Measurements from ENCODE around the gene ELFN2. TPM values are rescaled to one million over a fixed set of nuclear protein-coding genes. Genes with fewer than 3 reads are reported as not detected.

The ELFN2 gene
- total RNA-seq, 6 experiments from 2014 or later, result 0.07 to 0.93 (median 0.49) TPM

DNA sequence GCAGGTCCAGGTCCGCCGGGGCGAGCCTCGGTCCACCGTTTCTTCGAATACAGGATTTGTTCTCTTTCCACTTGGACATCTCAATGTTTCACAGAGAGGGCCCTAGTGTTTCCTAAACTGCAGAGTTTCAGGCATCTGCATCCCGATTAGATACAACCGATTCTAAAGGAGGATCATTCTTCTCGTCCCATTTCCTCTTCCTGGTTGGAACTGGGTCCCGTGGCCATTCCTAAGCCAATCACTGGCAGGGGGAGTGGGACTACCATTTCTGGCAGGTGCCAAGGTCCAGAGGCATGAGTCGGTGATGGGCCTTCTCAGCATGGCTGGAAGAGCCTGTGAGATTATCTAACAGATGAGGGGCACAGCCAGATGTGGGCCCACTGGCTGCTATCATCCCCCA is 68.9 kb downstream of the ELFN2 start:
- Histone ChIP-seq H3K4me1 (no peaks in the 10 kb centered on the region), H3K27ac (no peak overlapping the region), H3K27me3 (no peaks in the 10 kb centered on the region), H3K36me3 (no peaks in the 10 kb centered on the region), H3K9me3 (no peaks in the 10 kb centered on the region), H3K4me3 (no peak overlapping the region)
- TF ChIP-seq, protein P1, sequence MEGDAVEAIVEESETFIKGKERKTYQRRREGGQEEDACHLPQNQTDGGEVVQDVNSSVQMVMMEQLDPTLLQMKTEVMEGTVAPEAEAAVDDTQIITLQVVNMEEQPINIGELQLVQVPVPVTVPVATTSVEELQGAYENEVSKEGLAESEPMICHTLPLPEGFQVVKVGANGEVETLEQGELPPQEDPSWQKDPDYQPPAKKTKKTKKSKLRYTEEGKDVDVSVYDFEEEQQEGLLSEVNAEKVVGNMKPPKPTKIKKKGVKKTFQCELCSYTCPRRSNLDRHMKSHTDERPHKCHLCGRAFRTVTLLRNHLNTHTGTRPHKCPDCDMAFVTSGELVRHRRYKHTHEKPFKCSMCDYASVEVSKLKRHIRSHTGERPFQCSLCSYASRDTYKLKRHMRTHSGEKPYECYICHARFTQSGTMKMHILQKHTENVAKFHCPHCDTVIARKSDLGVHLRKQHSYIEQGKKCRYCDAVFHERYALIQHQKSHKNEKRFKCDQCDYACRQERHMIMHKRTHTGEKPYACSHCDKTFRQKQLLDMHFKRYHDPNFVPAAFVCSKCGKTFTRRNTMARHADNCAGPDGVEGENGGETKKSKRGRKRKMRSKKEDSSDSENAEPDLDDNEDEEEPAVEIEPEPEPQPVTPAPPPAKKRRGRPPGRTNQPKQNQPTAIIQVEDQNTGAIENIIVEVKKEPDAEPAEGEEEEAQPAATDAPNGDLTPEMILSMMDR (IDR thresholded peaks at IDR 0.05), result no peak
- TF ChIP-seq POLR2A (IDR thresholded peaks at IDR 0.05), result no peak
- intact Hi-C loops (cut with DNase I), result no loop called here
- no peak for ATAC-seq
- WGBS (ENCODE audit: insufficient coverage, low coverage, low lambda C conversion rate, missing lambda C conversion rate), result 88% methylated on average over 9 of the region's 11 CpGs
- DNase-seq, result no peak

DNA sequence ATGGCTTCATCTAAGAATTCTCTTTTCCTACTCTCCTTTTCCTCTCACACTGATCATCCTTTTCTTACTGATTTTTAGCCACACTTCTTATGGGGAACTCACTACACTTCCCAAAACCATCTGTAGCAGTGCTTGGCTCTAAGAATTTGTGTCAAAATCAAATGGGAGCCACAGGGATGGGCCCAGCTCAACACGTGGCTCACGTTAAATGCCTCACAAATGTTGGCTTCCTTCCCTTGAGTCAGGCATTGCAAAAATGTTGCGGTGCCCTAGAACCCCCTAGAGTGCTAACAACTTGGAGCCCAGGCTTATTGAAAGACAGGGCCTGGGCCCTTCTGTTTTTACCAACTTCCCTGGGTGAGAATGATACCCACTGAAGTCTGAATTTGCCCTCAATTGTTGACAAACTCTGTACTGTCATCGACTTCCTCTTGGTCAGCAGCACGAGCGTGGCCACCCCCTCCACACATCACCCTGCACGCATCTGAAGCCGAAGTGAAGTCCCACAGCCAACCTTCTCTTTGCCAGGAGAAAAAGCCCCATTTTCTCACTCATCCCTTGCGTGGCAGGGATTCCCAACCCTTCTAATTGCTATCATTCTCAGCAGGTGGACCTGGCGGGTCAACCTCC is 69.7 kb downstream of the ELFN2 start:
- Histone ChIP-seq H3K4me3 (no peak overlapping the region), H3K27me3 (no peaks in the 10 kb centered on the region), H3K9me3 (no peaks in the 10 kb centered on the region), H3K36me3 (no peaks in the 10 kb centered on the region), H3K4me1 (no peaks in the 10 kb centered on the region), H3K27ac (no peak overlapping the region)
- DNase-seq, result no peak
- intact Hi-C loops (cut with DNase I), result no loop called here
- TF ChIP-seq, protein P1 (IDR thresholded peaks at IDR 0.05), result no peak
- no peak for TF ChIP-seq POLR2A (IDR thresholded peaks at IDR 0.05)
- WGBS (ENCODE audit: insufficient coverage, low coverage, low lambda C conversion rate, missing lambda C conversion rate), result 75% methylated on average over 10 of the region's 10 CpGs
- ATAC-seq, result no peak

DNA sequence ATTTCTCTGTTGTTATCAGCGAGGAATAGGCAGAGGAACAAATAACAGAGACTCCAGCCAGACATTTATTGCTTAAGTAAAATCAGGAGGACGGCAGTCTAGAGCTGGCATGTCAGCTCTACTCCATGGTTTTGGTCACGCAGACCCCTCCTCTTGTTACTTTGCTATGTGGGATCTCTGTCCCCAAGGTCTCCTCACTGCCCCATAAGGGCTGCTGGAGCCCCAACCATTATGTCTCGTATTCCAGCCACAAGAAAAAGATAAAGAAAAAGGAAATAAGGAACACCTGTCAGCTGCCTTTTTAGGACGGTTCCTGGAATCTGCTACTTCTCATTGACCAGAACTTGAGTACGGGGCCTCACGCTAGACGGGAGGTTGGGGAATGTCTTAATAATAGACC is 70.4 kb downstream of the ELFN2 start:
- no peak for ATAC-seq
- Histone ChIP-seq H3K9me3 (no peaks in the 10 kb centered on the region), H3K27ac (no peak overlapping the region), H3K36me3 (no peaks in the 10 kb centered on the region), H3K4me1 (no peaks in the 10 kb centered on the region), H3K4me3 (no peak overlapping the region), H3K27me3 (no peaks in the 10 kb centered on the region)
- DNase-seq, result no peak
- intact Hi-C loops (cut with DNase I), result no loop called here
- TF ChIP-seq, protein P1 (IDR thresholded peaks at IDR 0.05), result no peak
- no peak for TF ChIP-seq POLR2A (IDR thresholded peaks at IDR 0.05)
- WGBS (ENCODE audit: insufficient coverage, low coverage, low lambda C conversion rate, missing lambda C conversion rate), result 79% methylated on average over 8 of the region's 8 CpGs

DNA sequence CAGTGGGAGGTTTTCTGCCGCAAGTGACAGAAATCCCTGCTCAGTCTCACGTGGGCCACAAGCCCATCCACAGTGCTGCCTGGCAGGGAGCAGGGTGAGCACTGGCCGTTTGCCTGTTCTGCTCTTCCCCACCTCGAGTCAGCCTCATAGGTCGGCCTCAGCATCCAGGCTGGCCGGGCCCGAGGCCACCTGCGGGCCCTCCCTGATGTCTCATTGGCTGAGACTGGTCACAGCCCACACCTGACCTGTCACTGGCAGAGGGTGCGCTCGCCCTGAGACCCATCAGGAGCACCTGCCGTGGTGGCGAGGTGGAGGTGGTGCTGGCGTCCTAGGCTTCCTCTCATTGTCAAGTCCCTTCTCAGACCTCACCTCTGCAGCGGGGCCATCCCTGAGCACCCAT is 72.1 kb downstream of the ELFN2 start:
- Histone ChIP-seq H3K27ac (no peak overlapping the region), H3K4me1 (no peaks in the 10 kb centered on the region), H3K9me3 (no peaks in the 10 kb centered on the region), H3K36me3 (no peaks in the 10 kb centered on the region), H3K4me3 (no peak overlapping the region), H3K27me3 (no peaks in the 10 kb centered on the region)
- ATAC-seq (peak in 1 of 4 donors; percentile 5), DNase-seq (no peak)
- TF ChIP-seq POLR2A (IDR thresholded peaks at IDR 0.05), result no peak
- TF ChIP-seq, protein P1 (IDR thresholded peaks at IDR 0.05), result no peak
- 80% methylated on average over 1 of the region's 14 CpGs for WGBS (ENCODE audit: insufficient coverage, low coverage, low lambda C conversion rate, missing lambda C conversion rate)
- intact Hi-C loops (cut with DNase I), result no loop called here

DNA sequence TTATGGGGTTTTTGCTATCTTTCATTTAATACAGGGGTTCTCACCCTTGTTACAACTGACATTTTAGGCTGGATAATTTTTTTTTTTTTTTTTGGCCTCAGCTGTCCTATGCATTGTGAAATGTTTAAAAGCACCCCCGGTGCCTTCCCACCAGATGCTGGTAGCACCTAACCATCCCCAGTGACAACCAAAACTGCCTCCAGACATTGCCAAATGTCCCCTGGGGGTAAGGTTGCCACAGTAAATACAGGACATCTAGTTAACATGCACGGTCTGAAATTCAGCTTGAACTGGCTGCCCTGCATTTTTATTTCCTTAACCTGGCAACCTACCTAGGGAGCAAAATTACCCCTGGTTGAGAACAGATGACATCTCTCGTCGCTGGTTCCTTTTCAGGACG is 72.6 kb downstream of the ELFN2 start:
- Histone ChIP-seq H3K4me1 (no peaks in the 10 kb centered on the region), H3K36me3 (no peaks in the 10 kb centered on the region), H3K27me3 (no peaks in the 10 kb centered on the region), H3K9me3 (no peaks in the 10 kb centered on the region), H3K4me3 (no peak overlapping the region), H3K27ac (no peak overlapping the region)
- TF ChIP-seq, protein P1 (IDR thresholded peaks at IDR 0.05), result no peak
- TF ChIP-seq POLR2A (IDR thresholded peaks at IDR 0.05), result no peak
- no peak for DNase-seq
- no peak for ATAC-seq
- intact Hi-C loops (cut with DNase I), result no loop called here
- 55% methylated on average over 2 of the region's 5 CpGs for WGBS (ENCODE audit: insufficient coverage, low coverage, low lambda C conversion rate, missing lambda C conversion rate)

Measured in right lobe of liver (tissue), 6 donors.